Chondrocyte (in vitro differentiated cells): ENCODE data around the gene FOXE3. TPM values are rescaled to one million over a fixed set of nuclear protein-coding genes. Genes with fewer than 3 reads are reported as not detected.

Experiments
- DNase-seq: peaks from one replicate; pipeline ENCODE4 v3.0.0; 2021; ENCODE audit warnings: mixed read lengths, low spot score
- H3K27ac Mint-ChIP-seq: one replicate; pipeline ENCODE4 v1.8.0; 2021; ENCODE audit warnings: mild to moderate bottlenecking, moderate library complexity, mixed read lengths; ENCODE audit not compliant: unreplicated experiment
- H3K27me3 Mint-ChIP-seq: 2 replicates; pipeline ENCODE4 v1.8.0; 2021; ENCODE audit warnings: low read depth, mixed read lengths
- H3K36me3 Mint-ChIP-seq: 2 replicates; pipeline ENCODE4 v1.8.0; 2021; ENCODE audit warnings: low read depth, mixed read lengths
- H3K4me1 Mint-ChIP-seq: 2 replicates; pipeline ENCODE4 v1.8.0; 2021; ENCODE audit warnings: low read depth, mild to moderate bottlenecking, mixed read lengths
- H3K4me3 Mint-ChIP-seq: one replicate; pipeline ENCODE4 v1.8.0; 2021; ENCODE audit warnings: mild to moderate bottlenecking, moderate library complexity, mixed read lengths; ENCODE audit not compliant: unreplicated experiment
- H3K9me3 Mint-ChIP-seq: 2 replicates; pipeline ENCODE4 v1.8.0; 2021; ENCODE audit warnings: low read depth, mixed read lengths
- total RNA-seq: library from RNA; stranded (reverse); gene quantifications from 3 replicates; pipeline ENCODE4 v1.2.1, GENCODE V29; 2021
- TF ChIP-seq, protein P1 (sequence below): fragments of 200-600 bp; sonication (generic); IDR thresholded peaks from 2 replicates; pipeline ENCODE4 v1.5.0; 2021; ENCODE audit warnings: antibody characterized with exemption, mild to moderate bottlenecking, moderate library complexity

FOXE3 gene
- total RNA-seq, 1 donor from 2014 or later, result not detected

DNA sequence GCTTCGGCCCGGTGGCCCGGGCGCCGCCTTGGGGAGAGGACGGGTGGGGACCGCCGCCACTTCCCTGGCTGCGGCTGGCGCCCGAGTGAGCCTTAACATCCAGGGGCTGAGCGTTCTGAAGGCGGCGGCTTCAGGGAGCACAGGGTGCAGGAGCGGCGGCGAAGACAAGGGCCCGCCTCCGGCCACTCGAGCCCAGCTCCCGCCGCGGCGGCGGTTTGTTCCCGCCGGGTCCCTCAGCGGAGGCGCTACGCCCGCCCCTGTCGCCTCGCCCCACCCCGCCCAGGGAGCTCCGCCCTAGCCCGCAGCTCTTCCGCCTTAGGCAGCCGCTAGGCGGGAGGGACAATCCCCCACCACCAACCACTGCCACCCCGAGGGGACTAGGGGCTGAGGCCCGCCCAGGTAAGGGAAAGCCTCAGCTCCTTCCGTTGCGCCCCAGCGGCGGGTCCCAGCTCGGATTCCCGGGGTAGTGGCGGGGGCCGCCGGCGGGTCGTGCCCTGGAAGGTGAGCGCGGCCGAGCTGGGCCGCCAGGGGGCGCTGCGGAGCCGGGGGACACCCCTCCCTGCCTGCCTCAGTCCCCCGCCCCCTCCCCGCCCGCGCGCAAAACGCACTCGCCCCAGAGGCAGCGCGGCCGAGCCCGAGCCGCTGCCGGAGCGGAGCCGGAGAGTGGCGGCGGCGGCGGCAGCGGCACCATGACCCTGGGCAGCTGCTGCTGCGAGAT is 21.5 kb downstream of the FOXE3 start, which contains the start of gene FOXD2:
Gene FOXD2, plus strand, starts transcription at position 598 of the 718 bp plus-strand sequence. Its CDS starts 92 bp downstream, at position 690.
- H3K27me3 Mint-ChIP-seq, result peaks cover 12% of the 10 kb centered on the region
- peak within 1 kb of the TSS; percentile 81 for H3K27ac Mint-ChIP-seq
- H3K4me3 Mint-ChIP-seq, result peak within 1 kb of the TSS; percentile 86
- TF ChIP-seq, protein P1, sequence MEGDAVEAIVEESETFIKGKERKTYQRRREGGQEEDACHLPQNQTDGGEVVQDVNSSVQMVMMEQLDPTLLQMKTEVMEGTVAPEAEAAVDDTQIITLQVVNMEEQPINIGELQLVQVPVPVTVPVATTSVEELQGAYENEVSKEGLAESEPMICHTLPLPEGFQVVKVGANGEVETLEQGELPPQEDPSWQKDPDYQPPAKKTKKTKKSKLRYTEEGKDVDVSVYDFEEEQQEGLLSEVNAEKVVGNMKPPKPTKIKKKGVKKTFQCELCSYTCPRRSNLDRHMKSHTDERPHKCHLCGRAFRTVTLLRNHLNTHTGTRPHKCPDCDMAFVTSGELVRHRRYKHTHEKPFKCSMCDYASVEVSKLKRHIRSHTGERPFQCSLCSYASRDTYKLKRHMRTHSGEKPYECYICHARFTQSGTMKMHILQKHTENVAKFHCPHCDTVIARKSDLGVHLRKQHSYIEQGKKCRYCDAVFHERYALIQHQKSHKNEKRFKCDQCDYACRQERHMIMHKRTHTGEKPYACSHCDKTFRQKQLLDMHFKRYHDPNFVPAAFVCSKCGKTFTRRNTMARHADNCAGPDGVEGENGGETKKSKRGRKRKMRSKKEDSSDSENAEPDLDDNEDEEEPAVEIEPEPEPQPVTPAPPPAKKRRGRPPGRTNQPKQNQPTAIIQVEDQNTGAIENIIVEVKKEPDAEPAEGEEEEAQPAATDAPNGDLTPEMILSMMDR, result peak; percentile 100
- DNase-seq, result no peak
- peaks cover 42% of the 10 kb centered on the region for H3K4me1 Mint-ChIP-seq
- no peaks in the 10 kb centered on the region for H3K9me3 Mint-ChIP-seq
- peaks cover 3% of the 10 kb centered on the region for H3K36me3 Mint-ChIP-seq

DNA sequence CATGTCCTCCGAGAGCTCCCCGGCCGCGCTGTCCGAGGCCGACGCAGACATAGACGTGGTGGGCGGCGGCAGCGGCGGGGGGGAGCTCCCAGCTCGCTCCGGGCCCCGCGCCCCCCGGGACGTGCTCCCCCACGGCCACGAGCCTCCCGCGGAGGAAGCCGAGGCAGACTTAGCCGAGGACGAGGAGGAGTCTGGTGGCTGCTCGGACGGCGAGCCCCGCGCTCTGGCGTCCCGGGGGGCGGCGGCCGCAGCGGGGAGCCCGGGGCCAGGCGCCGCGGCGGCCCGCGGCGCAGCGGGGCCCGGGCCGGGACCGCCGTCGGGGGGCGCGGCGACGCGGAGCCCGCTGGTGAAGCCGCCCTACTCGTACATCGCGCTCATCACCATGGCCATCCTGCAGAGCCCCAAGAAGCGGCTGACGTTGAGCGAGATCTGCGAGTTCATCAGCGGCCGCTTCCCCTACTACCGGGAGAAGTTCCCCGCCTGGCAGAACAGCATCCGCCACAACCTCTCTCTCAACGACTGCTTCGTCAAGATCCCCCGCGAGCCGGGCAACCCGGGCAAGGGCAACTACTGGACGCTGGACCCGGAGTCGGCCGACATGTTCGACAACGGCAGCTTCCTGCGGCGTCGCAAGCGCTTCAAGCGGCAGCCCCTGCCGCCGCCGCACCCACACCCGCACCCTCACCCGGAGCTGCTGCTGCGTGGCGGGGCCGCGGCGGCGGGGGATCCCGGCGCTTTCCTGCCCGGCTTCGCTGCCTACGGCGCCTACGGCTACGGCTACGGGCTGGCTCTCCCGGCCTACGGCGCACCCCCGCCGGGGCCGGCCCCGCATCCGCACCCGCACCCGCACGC is 22.3 kb downstream of the FOXE3 start:
- Mint-ChIP-seq H3K36me3 (peaks cover 2% of the 10 kb centered on the region), H3K27me3 (peaks cover 12% of the 10 kb centered on the region), H3K27ac (no peak overlapping the region), H3K4me3 (peak overlapping the region; percentile 65), H3K4me1 (peaks cover 34% of the 10 kb centered on the region), H3K9me3 (no peaks in the 10 kb centered on the region)
- no peak for DNase-seq
- TF ChIP-seq, protein P1, result no peak

DNA sequence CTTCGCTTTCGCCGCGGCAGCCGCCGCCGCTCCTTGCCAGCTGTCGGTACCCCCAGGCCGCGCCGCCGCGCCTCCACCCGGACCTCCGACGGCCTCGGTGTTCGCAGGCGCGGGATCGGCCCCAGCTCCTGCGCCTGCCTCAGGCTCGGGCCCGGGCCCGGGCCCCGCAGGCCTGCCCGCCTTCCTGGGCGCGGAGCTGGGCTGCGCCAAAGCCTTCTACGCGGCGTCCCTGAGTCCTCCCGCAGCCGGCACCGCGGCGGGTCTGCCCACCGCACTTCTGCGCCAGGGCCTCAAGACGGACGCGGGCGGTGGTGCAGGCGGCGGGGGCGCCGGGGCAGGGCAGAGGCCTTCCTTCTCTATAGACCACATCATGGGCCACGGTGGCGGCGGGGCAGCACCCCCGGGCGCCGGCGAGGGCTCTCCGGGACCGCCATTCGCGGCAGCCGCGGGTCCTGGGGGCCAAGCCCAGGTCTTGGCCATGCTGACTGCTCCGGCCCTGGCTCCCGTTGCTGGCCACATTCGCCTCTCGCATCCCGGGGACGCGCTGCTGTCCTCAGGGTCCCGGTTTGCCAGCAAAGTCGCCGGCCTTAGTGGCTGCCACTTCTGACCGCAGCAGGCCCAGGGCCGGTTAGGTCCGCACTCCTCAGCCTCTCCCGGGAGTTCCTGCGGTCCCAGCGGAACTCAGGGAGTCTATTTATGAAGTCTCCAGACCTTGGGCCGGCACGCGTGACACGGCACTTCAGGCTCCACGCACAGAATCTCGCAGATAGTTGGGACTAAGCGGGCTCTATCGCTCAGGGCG is 23.1 kb downstream of the FOXE3 start:
- no peaks in the 10 kb centered on the region for H3K9me3 Mint-ChIP-seq
- DNase-seq, result no peak
- peaks cover 33% of the 10 kb centered on the region for H3K4me1 Mint-ChIP-seq
- TF ChIP-seq, protein P1, result no peak
- peaks cover 1% of the 10 kb centered on the region for H3K36me3 Mint-ChIP-seq
- no peak overlapping the region for H3K4me3 Mint-ChIP-seq
- H3K27me3 Mint-ChIP-seq, result peaks cover 9% of the 10 kb centered on the region
- no peak overlapping the region for H3K27ac Mint-ChIP-seq

DNA sequence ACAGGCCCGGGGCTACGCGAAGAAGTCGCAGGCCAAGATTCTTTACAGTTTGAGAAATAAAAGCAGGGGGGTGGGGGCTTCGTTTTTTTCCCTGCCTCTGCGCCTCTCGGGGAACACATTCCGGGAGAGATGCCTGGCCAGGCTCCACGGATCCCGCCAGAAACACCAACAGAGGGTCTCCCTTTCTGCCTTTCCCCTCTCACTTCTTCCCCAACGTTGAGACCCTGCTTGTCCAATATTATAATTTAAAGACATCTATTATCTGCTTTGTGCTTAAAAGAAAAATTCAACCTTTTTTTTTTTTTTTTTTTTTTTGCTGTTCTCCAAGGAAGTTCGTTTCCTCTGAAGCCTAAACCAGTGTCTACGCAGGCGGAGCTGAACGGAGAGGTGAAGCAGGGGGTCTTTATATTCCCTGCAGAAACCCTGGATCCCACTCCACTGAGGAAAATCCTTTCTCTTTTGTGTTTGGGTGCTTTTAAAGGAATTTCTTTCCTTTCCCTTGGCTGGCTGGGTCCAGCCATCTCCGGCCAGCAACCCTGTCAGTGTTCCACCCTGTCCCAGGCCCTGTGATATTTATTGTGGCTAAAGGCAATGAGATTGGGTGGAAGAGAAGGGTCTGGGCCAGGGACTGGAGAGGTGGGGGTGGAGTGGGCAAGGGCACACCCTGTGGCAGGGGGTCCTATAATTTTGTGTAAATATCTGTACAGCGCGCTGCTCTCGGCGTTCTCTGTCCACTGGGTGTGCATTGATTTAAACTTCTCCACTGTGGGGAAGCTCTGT is 23.9 kb downstream of the FOXE3 start:
- no peak overlapping the region for H3K27ac Mint-ChIP-seq
- peaks cover 5% of the 10 kb centered on the region for H3K27me3 Mint-ChIP-seq
- peaks cover 31% of the 10 kb centered on the region for H3K4me1 Mint-ChIP-seq
- no peak overlapping the region for H3K4me3 Mint-ChIP-seq
- DNase-seq, result no peak
- no peaks in the 10 kb centered on the region for H3K36me3 Mint-ChIP-seq
- H3K9me3 Mint-ChIP-seq, result no peaks in the 10 kb centered on the region
- TF ChIP-seq, protein P1, result no peak
